ENCODE measurements around the gene SLC38A6. TPM values are rescaled to one million over a fixed set of nuclear protein-coding genes. Genes with fewer than 3 reads are reported as not detected.
"Not testable (repeated sequence)": the region's sequence is repeated elsewhere in the genome, so short reads cannot be mapped to it uniquely, and the experiment has no call there.

The SLC38A6 gene
- total RNA-seq, 1 experiment from 2014 or later: 6.0 TPM

DNA sequence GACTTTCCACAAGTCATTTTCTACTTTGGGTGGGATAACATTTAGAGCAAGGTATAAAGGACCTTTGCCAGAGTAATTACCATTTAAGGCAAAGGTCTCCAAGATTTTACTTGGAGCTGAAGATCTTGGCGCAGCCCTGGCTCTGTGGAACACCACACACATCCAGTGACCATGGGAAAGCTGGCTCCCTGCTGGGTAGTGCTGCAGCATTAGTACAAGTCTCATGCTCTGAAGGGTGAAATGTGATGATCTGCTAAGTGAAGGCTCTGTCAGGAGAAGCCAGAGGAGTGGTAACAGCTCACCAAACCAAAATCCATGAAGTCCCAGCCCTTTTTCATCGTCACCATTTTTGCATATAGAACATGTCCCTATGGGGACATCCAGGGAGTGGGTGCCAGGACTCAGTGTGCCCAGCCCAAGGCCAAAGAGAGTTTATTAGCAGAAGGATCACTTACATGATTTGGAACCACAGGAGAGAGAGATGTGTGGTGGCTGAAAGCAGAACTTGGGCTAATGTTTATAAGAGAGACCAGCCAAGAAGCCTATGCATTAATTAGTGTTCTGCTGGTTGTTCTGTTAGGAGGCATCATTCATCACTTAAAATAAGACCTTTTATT lies 110.7 kb downstream of the SLC38A6 start:
- H3K79me2 ChIP-seq (ENCODE audit: insufficient read depth, low read length): no peaks in the 10 kb centered on the region
- H3K9me3 ChIP-seq (ENCODE audit: control insufficient read depth, low read depth, low read length): no peaks in the 10 kb centered on the region
- H3K56ac ChIP-seq (ENCODE audit: insufficient read length, low read depth, low read length): no peak overlapping the region
- H3K27ac ChIP-seq (ENCODE audit: insufficient read length, low read depth, low read length): no peak overlapping the region
- no peak overlapping the region for H2BK120ac ChIP-seq (ENCODE audit: low read depth, low read length, poor library complexity, severe bottlenecking)
- H3K4ac ChIP-seq (ENCODE audit: low read depth, low read length): no peak overlapping the region
- no peak overlapping the region for H4K8ac ChIP-seq (replicated peaks; ENCODE audit: insufficient read length, low read depth, low read length)
- WGBS (ENCODE audit: extremely low coverage, insufficient read length, low lambda C conversion rate): no CpG with 5 or more reads among the region's 2 CpGs
- no peak overlapping the region for H3K14ac ChIP-seq (ENCODE audit: insufficient read depth, low read length)
- TF ChIP-seq, protein P1, sequence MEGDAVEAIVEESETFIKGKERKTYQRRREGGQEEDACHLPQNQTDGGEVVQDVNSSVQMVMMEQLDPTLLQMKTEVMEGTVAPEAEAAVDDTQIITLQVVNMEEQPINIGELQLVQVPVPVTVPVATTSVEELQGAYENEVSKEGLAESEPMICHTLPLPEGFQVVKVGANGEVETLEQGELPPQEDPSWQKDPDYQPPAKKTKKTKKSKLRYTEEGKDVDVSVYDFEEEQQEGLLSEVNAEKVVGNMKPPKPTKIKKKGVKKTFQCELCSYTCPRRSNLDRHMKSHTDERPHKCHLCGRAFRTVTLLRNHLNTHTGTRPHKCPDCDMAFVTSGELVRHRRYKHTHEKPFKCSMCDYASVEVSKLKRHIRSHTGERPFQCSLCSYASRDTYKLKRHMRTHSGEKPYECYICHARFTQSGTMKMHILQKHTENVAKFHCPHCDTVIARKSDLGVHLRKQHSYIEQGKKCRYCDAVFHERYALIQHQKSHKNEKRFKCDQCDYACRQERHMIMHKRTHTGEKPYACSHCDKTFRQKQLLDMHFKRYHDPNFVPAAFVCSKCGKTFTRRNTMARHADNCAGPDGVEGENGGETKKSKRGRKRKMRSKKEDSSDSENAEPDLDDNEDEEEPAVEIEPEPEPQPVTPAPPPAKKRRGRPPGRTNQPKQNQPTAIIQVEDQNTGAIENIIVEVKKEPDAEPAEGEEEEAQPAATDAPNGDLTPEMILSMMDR (conservative IDR thresholded peaks at IDR 0.05): no peak
- H3K4me1 ChIP-seq (ENCODE audit: insufficient read depth, low read length): peaks cover 2% of the 10 kb centered on the region; the same call in 1 of the 2 replicates
- H4K91ac ChIP-seq (ENCODE audit: insufficient read length, low read depth, low read length): no peak overlapping the region
- H3T11ph ChIP-seq (ENCODE audit: low read length): no peak overlapping the region
- H3K9me3 Mint-ChIP-seq: peaks cover 3 to 9% of the 10 kb centered on the region in 2 experiments; a peak in 4 of 5 replicates
- no peak overlapping the region for H3K9ac ChIP-seq (ENCODE audit: extremely low read depth, insufficient read length, low read length)
- H3K18ac ChIP-seq (ENCODE audit: insufficient read length, low read depth, low read length): no peak overlapping the region
- H3K4me3 Mint-ChIP-seq: no peak overlapping the region
- H4K20me1 ChIP-seq (ENCODE audit: control insufficient read depth, insufficient read depth, insufficient read length): no peaks in the 10 kb centered on the region
- H3K27me3 ChIP-seq (ENCODE audit: insufficient read depth, low read length): no peaks in the 10 kb centered on the region
- no peak overlapping the region for H4K5ac ChIP-seq (ENCODE audit: insufficient read length, low read depth, low read length)
- no peak overlapping the region for H2BK15ac ChIP-seq (ENCODE audit: low read depth, low read length)
- no peak overlapping the region for H2BK20ac ChIP-seq (ENCODE audit: low read depth, low read length, poor library complexity, severe bottlenecking)
- H2AK5ac ChIP-seq (ENCODE audit: insufficient read length, low read length): no peak overlapping the region
- H3K4me2 ChIP-seq (ENCODE audit: insufficient read depth, insufficient read length, low read length): no peak overlapping the region
- no peak overlapping the region for H2BK12ac ChIP-seq (ENCODE audit: insufficient read length, low read depth, low read length)
- no peak overlapping the region for H3K23ac ChIP-seq (ENCODE audit: insufficient read length, low read depth, low read length)
- peaks cover 2 to 4% (median 3%) of the 10 kb centered on the region in 3 experiments for H3K36me3 Mint-ChIP-seq (ENCODE audit: insufficient read depth in 1 of 3, low read depth in 3 of 3)
- H3K27ac Mint-ChIP-seq: no peak overlapping the region
- no peaks in the 10 kb centered on the region for H3K23me2 ChIP-seq (ENCODE audit: insufficient read length, low read depth, low read length, poor library complexity, severe bottlenecking)
- H3K27me3 Mint-ChIP-seq (ENCODE audit: low read depth): peaks cover 5% of the 10 kb centered on the region; the same call in 1 of the 2 replicates
- H3K79me1 ChIP-seq (ENCODE audit: insufficient read depth, low read depth, low read length, poor library complexity, severe bottlenecking): no peaks in the 10 kb centered on the region
- H3K4me1 Mint-ChIP-seq: peaks cover 12 to 17% of the 10 kb centered on the region in 2 experiments
- H2BK5ac ChIP-seq (ENCODE audit: insufficient read length, low read length): no peak overlapping the region
- DNase-seq: no peak
- H2AFZ ChIP-seq (ENCODE audit: low read length): no peak overlapping the region

- Mint-ChIP-seq H3K36me3 (ENCODE audit: insufficient read depth in 1 of 3, low read depth in 3 of 3) (peaks cover 25 to 38% (median 35%) of the 10 kb centered on the region in 3 experiments), H3K9me3 (peaks cover 34 to 41% of the 10 kb centered on the region in 2 experiments), H3K4me1 (peaks cover 29 to 31% of the 10 kb centered on the region in 2 experiments)
- H3K4me1 ChIP-seq (ENCODE audit: insufficient read depth, low read length): peaks cover 19% of the 10 kb centered on the region
- not testable (repeated sequence) for H3K27ac Mint-ChIP-seq; H2BK5ac ChIP-seq (ENCODE audit: insufficient read length, low read length); H3K14ac ChIP-seq (ENCODE audit: insufficient read depth, low read length); H4K5ac ChIP-seq (ENCODE audit: insufficient read length, low read depth, low read length); DNase-seq; H3K18ac ChIP-seq (ENCODE audit: insufficient read length, low read depth, low read length); H3K27ac ChIP-seq (ENCODE audit: insufficient read length, low read depth, low read length); H3K4me2 ChIP-seq (ENCODE audit: insufficient read depth, insufficient read length, low read length); H3K27me3 Mint-ChIP-seq (ENCODE audit: low read depth); H3K79me1 ChIP-seq (ENCODE audit: insufficient read depth, low read depth, low read length, poor library complexity, severe bottlenecking); H3K23me2 ChIP-seq (ENCODE audit: insufficient read length, low read depth, low read length, poor library complexity, severe bottlenecking); H4K91ac ChIP-seq (ENCODE audit: insufficient read length, low read depth, low read length); H2BK15ac ChIP-seq (ENCODE audit: low read depth, low read length); H3K79me2 ChIP-seq (ENCODE audit: insufficient read depth, low read length); H3K56ac ChIP-seq (ENCODE audit: insufficient read length, low read depth, low read length); H3T11ph ChIP-seq (ENCODE audit: low read length); H4K8ac ChIP-seq (replicated peaks; ENCODE audit: insufficient read length, low read depth, low read length); H2BK12ac ChIP-seq (ENCODE audit: insufficient read length, low read depth, low read length); H2BK120ac ChIP-seq (ENCODE audit: low read depth, low read length, poor library complexity, severe bottlenecking); H2BK20ac ChIP-seq (ENCODE audit: low read depth, low read length, poor library complexity, severe bottlenecking); H3K9ac ChIP-seq (ENCODE audit: extremely low read depth, insufficient read length, low read length); H3K9me3 ChIP-seq (ENCODE audit: control insufficient read depth, low read depth, low read length); H3K23ac ChIP-seq (ENCODE audit: insufficient read length, low read depth, low read length); H3K4ac ChIP-seq (ENCODE audit: low read depth, low read length); H3K4me3 Mint-ChIP-seq; H2AFZ ChIP-seq (ENCODE audit: low read length); H4K20me1 ChIP-seq (ENCODE audit: control insufficient read depth, insufficient read depth, insufficient read length); H3K27me3 ChIP-seq (ENCODE audit: insufficient read depth, low read length); H2AK5ac ChIP-seq (ENCODE audit: insufficient read length, low read length)
- WGBS (ENCODE audit: extremely low coverage, insufficient read length, low lambda C conversion rate): no CpG with 5 or more reads among the region's 15 CpGs
Measured at GRCh38 chr14:61098096-61098495, 117.1 kb downstream of the SLC38A6 start.
